Measurements from ENCODE around the gene CARMIL3.

Gene CARMIL3

GRCh38 chr14:24062216-24062980, 10.6 kb downstream of the CARMIL3 start:
- no peak for DNase-seq

DNA sequence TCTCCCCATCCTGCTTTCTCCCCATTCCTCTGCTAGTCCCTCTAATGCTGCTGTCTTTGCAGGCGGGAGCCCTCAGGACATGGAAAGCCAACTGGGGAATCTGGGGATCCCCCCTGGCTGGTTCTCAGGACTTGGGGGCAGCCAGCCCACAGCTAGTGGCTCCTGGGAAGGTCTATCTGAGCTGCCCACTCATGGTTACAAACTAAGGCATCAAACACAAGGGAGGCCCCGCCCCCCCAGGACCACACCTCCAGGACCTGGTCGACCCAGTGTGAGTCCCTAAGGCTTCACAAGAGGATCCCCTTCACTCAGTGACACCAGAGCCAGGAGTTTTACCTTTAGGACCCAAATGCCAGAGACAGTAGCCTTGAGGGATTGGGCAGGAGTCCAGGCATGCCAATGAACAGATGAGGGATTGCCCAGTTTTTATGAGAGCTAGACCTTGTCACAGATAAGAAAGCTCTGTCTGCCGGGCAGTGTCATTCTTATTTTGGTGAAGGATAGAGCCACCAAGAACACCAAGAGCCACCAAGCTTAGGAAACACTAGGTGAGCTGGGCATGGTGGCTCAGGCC, 11.5 kb downstream of the CARMIL3 start:
- no peak for DNase-seq

DNA sequence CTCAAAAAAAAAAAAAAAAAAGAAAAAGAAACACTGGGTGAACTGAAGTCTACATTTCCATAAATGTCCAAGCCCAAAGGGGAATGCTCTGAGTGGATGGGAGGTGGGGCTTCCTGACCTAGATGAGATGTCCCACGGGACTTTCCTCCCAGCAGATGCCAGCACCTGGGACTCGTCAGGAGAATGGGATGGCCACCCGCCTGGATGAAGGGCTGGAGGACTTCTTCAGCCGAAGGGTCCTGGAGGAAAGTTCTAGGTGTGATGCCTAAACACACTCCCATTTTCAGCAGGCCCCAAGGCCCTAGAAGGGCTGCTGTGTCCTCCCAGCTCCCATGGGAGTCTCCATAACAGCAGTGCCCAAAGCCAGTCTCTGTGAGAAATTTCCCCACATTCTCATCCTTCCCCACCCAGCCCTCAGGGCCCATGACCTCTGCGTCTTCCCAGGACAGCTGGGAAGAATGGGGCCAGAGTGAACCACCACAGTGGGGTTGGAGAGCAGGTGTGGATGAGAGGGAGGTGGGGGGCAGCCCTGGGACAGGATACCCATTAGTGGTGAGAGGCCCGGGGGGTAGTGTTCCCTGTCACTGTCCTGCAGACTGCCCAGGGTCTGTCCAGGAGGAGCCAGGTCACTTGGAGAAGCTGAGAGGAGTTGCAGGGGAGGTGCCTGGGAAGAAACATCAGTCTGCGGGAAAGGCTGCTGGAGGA, 12.4 kb downstream of the CARMIL3 start:
- DNase-seq, result no peak

- no peak for DNase-seq
These were observed 13.0 kb downstream of the CARMIL3 start for GRCh38 chr14:24064856-24065255.

DNA sequence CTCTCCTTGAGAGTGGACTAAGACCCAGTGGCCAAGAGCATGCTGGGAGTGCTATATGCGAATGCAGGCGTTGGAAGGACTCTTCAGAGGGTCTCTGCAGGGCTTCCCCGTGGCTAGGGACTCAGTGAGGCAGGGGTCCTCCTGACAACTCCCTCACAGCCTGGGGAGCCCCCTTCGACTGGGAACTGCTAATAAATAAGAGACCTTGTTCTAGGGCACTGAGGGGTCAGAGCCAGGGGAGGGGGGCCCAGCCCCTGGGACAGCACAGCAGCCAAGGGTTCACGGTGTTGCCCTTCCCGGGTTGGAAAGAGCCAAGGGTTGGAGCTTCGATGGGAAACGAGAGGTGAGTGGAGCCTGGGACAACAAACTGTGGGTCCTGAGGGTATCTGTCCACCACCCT, 13.6 kb downstream of the CARMIL3 start:
- DNase-seq, result no peak

GRCh38 chr14:24066496-24067132, 14.8 kb downstream of the CARMIL3 start:
- no peak for DNase-seq

GRCh38 chr14:24067133-24068082, 15.6 kb downstream of the CARMIL3 start:
- DNase-seq, result no peak

- no peak for DNase-seq
These were observed 17.1 kb downstream of the CARMIL3 start for GRCh38 chr14:24068711-24069410.

DNA sequence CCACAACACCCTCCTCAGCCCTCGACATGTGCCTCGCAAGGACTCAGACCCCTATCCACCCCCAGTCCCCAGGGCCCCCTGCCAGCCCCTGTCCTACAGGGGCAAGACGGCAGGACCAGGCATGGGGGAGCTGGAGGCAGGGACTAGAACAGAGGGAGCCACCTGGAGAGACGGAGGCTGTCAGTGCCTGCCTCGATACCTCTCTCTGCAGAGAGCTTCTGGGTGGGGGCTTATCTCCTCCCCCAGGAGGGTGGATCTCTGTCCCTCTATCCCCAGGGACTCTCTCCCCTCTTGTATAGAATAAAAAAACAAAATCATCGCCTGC, 17.6 kb downstream of the CARMIL3 start:
- no peak for DNase-seq

GRCh38 chr14:24070285-24071143, 18.7 kb downstream of the CARMIL3 start:
- DNase-seq, result no peak

- no peak for DNase-seq
These were observed 19.4 kb downstream of the CARMIL3 start, which contains the start of gene CPNE6 for GRCh38 chr14:24071144-24071697. TSS of gene CPNE6 (plus strand) at chr14:24071562. CDS start at chr14:24072937, 1,375 bp downstream.

DNA sequence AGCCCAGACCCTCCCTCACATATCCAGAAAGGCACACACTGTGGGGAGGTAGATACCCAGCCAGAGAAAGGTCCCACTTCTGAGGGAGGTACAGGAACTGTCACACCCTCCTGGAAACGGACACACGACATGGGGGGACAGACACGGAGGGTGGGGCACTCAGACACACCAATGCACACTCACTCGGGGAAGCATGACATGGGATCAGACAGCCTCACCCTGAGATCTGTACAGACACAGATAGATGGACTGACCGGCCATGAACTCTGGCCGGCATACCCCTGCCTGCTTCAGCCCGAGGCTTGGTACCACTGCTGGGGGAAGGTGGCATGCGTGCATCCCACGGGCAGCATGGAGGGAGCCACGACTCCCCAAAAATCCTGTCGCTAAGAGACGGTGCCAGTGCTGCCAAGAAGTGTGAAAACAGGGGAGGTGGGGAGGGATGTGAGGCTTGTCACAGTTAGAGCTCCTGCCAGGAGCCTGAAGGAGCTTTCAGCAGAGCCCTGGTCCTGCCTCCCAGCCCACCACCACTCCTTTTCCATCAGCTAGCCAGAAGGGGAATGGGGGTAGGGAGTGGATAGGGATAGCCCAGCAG, 20.1 kb downstream of the CARMIL3 start:
- DNase-seq, result no peak

- DNase-seq, result no peak
These were observed 20.6 kb downstream of the CARMIL3 start for GRCh38 chr14:24072436-24072835.

DNA sequence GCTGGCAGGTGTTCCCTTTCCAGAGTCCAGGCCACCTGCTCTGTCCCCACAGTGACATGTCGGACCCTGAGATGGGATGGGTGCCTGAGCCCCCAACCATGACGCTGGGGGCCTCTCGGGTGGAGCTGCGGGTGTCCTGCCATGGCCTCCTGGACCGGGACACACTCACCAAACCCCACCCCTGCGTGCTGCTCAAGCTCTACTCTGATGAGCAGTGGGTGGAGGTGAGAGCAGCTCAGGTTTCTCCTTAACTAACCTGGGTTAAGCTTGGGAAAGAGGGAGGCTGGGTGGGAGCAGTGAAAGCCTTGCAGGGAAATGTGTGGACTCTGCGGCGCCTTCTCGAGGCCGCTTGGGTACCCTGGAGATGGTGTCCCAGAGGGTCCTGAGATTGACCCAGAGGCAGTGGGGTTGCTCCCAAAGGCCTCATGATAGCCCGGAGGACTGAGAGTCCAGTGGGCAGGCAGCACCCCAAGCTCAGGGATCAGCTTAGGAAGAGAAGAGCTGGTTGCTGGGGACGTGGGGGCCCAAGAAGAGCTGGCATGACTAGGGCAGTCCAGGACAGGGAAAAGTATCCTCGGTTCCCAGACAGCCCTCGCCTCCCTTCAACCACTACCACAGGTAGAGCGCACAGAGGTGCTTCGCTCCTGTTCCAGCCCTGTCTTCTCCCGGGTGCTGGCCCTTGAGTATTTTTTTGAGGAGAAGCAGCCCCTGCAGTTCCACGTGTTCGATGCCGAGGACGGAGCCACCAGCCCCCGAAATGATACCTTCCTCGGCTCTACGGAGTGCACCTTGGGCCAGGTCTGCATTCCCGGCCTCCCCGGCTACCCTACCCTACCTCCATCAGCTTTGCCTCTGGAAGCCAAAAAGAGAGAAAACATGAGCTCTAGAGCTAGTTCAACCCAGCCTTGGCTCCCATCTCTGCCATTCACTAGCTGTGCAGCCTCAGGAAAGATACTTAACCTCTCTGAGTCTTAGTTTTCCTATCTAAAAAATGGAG, 21.4 kb downstream of the CARMIL3 start:
- no peak for DNase-seq

- DNase-seq, result no peak
These were observed 23.0 kb downstream of the CARMIL3 start for GRCh38 chr14:24074625-24075484.

DNA sequence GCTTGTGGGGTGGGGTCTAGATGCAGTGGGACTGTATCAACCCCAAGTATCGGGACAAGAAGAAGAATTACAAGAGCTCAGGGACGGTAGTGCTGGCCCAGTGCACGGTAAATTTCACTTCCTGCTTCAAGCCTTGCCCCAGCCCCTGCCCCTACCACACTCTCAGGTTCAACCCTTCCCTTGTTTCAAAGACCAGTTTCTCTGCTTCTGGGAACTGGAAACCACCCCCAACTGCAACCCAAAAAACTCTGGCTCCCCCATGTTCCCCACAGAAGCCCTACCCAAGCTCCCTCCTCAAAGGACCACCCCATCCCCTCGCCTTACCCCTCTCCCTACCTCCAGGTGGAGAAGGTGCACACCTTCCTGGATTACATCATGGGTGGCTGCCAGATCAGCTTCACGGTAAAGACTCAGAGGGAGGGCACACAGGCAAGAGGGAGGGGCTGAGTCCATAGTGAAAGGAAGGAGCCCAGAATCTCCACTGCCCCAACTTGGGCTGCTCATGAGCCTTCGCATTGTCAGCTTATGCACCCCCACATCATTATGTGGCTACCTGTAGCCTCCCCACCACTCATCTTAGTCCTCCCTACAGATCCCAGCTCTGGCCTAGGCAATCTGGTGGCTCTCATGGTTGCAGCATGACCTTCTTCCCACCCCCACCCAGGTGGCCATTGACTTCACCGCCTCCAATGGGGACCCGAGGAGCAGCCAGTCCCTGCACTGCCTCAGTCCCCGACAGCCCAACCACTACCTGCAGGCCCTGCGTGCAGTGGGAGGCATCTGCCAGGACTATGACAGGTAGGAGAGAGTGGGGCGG, 23.9 kb downstream of the CARMIL3 start:
- DNase-seq, result no peak

- DNase-seq, result no peak
These were observed 24.4 kb downstream of the CARMIL3 start for GRCh38 chr14:24076302-24076601.
